Sigmoid colon (tissue), 7 donors: ENCODE results near the gene PARL. TPM values are rescaled to one million over a fixed set of nuclear protein-coding genes. Genes with fewer than 3 reads are reported as not detected.

Experiments
- DNase-seq: peaks from one replicate; pipeline ENCODE4 v3.0.0-alpha.2; 2019
- H3K27ac ChIP-seq, 4 donors: fragments of 200-600 bp; sonication (generic); one replicate each; pipeline ENCODE4 v1.5.1; 2016 to 2019; ENCODE audit warnings: mild to moderate bottlenecking in 1 of 4
- H3K27me3 ChIP-seq, 3 donors: fragments of 200-600 bp; sonication (generic); one replicate each; pipeline ENCODE4 v1.5.1; 2019; ENCODE audit warnings: mild to moderate bottlenecking in 1 of 3
- H3K36me3 ChIP-seq, 4 donors: fragments of 200-600 bp; sonication (generic); one replicate each; pipeline ENCODE4 v1.5.1; 2016 to 2019
- H3K4me1 ChIP-seq, 4 donors: fragments of 200-600 bp; sonication (generic); one replicate each; pipeline ENCODE4 v1.5.1; 2017 to 2019
- H3K4me3 ChIP-seq, 4 donors: fragments of 200-600 bp; sonication (generic); one replicate each; pipeline ENCODE4 v1.5.1; 2017 to 2019; ENCODE audit warnings: mild to moderate bottlenecking in 2 of 4, moderate library complexity in 1 of 4
- H3K9me3 ChIP-seq, 4 donors: fragments of 200-600 bp in 3 of 4; sonication (generic) in 3 of 4; one replicate each; pipeline versions ENCODE4 v1.5.1 to v1.6.1; 2013 to 2019
- EP300 ChIP-seq, 4 donors: sonication (generic); formaldehyde crosslinking; IDR thresholded peaks; one replicate each; pipeline ENCODE4 v1.6.1; 2017; ENCODE audit warnings: antibody characterized with exemption in 4 of 4
- POLR2A ChIP-seq, 2 donors: fragments of 450-650 bp; IDR thresholded peaks; one replicate each; pipeline ENCODE4 v1.6.1; 2016; ENCODE audit warnings: antibody characterized with exemption in 2 of 2, mild to moderate bottlenecking in 2 of 2, moderate library complexity in 2 of 2
- POLR2AphosphoS5 ChIP-seq, 4 donors: sonication (generic); formaldehyde crosslinking; IDR thresholded peaks; one replicate each; pipeline ENCODE4 v1.6.1; 2017; ENCODE audit warnings: antibody characterized with exemption in 4 of 4
- WGBS, 2 donors: extraction: QIAGEN DNeasy Blood & Tissue Kit; methylation state at CpG; one replicate each; pipeline ENCODE4 v1.1.7; 2013; 5-methylcytosine and 5-hydroxymethylcytosine counted together
- intact Hi-C: fragments of 100-400 bp; cut with DNase I; formaldehyde crosslinking; loops from one replicate; pipeline ENCODE4 v1.15.1; 2023
- polyA plus RNA-seq, 3 donors: library from polyadenylated mRNA; stranded (reverse); fragments of 200-250 nt; gene quantifications; one replicate each; pipeline ENCODE4 v1.2.3, GENCODE V29; 2013
- total RNA-seq, 4 donors: library from RNA; depleted of rRNA; stranded (reverse); fragments of >200 nt; gene quantifications; one replicate each; pipeline ENCODE4 v1.1.0, GENCODE V29; 2016
- TF ChIP-seq, protein P1 (sequence below), 4 experiments: fragments of 450-650 bp in 3 of 4; fragments of 200-600 bp in 1 of 4; IDR thresholded peaks; one replicate each; pipeline ENCODE4 v1.5.1; 2016 to 2019; ENCODE audit warnings: antibody characterized with exemption in 4 of 4, mild to moderate bottlenecking in 3 of 4, moderate library complexity in 2 of 4
- donor health status: healthy with polysubstance abuse.
- donor health status: Bipolar disorder and iron deficiency.
- donor health status: healthy.

PARL gene
- total and polyA plus RNA-seq, 7 donors = 52.1 to 87.9 (median 58.3) TPM

DNA sequence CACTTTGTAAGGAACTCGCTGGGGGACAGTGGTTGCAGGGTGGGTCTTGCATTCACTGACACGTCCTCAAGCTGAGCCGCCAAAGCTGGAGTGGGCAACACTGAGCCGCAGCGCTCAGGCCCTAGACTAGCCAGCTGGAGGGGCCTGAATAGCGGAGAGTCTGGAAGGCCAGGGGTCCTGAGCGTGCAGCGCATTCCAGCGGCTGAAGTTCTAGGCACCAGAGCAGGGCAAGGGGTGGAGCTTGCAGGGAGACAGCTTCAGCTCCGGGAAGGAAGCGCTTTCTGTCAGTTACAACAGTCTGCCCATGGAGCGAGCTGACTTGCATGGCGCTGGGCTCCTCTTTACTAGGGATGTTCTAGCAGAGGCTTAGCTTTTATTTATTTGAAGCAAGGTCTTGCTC, 62.0 kb downstream of the PARL start:
- Histone ChIP-seq H3K4me3 (no peak overlapping the region), H3K4me1 (peaks cover 0 to 18% (median 13%) of the 10 kb centered on the region in 4 donors), H3K27ac (no peak overlapping the region), H3K9me3 (no peaks in the 10 kb centered on the region), H3K36me3 (no peaks in the 10 kb centered on the region), H3K27me3 (no peaks in the 10 kb centered on the region)
- TF ChIP-seq POLR2AphosphoS5 (IDR thresholded peaks at IDR 0.05) (no peak), POLR2A (IDR thresholded peaks at IDR 0.05) (no peak), EP300 (IDR thresholded peaks at IDR 0.05) (no peak)
- TF ChIP-seq, protein P1, sequence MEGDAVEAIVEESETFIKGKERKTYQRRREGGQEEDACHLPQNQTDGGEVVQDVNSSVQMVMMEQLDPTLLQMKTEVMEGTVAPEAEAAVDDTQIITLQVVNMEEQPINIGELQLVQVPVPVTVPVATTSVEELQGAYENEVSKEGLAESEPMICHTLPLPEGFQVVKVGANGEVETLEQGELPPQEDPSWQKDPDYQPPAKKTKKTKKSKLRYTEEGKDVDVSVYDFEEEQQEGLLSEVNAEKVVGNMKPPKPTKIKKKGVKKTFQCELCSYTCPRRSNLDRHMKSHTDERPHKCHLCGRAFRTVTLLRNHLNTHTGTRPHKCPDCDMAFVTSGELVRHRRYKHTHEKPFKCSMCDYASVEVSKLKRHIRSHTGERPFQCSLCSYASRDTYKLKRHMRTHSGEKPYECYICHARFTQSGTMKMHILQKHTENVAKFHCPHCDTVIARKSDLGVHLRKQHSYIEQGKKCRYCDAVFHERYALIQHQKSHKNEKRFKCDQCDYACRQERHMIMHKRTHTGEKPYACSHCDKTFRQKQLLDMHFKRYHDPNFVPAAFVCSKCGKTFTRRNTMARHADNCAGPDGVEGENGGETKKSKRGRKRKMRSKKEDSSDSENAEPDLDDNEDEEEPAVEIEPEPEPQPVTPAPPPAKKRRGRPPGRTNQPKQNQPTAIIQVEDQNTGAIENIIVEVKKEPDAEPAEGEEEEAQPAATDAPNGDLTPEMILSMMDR (IDR thresholded peaks at IDR 0.05) = no peak
- no peak for DNase-seq
- WGBS, 2 donors = 92 to 97% methylated on average over 13 of the region's 13 CpGs
- intact Hi-C loops = no loop called here

DNA sequence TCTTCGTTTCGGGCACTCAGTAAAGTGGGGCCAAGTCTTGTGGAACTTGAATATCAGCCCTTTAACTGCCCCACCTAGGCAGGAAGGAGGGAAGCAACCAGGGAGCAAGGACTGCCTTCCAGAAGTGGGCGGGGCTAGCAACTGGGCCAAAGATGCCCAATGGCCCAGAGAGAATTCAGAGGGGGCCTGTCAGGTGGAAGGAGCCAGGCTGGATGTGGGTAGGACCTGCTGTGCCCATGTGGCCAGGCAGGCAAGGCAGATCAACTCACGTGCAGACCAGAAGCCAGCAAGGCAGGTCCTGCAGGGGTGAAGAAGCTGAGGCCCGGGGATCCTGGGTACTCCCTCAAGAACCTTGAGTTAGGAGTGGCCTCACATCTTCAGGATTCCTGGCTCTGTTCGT, 64.8 kb downstream of the PARL start:
- no peak for DNase-seq
- no peak overlapping the region for H3K4me3 ChIP-seq
- WGBS, 2 donors = 87 to 91% methylated on average over 6 of the region's 6 CpGs
- TF ChIP-seq, protein P1 (IDR thresholded peaks at IDR 0.05) = no peak
- TF ChIP-seq EP300 (IDR thresholded peaks at IDR 0.05) (no peak), POLR2A (IDR thresholded peaks at IDR 0.05) (no peak), POLR2AphosphoS5 (IDR thresholded peaks at IDR 0.05) (no peak)
- no peak overlapping the region for H3K27ac ChIP-seq
- H3K36me3 ChIP-seq = peaks cover 0 to 12% (median 0%) of the 10 kb centered on the region in 4 donors
- H3K9me3 ChIP-seq = no peaks in the 10 kb centered on the region
- H3K4me1 ChIP-seq = peaks cover 0 to 8% (median 7%) of the 10 kb centered on the region in 4 donors
- H3K27me3 ChIP-seq = no peaks in the 10 kb centered on the region
- intact Hi-C loops = no loop called here

DNA sequence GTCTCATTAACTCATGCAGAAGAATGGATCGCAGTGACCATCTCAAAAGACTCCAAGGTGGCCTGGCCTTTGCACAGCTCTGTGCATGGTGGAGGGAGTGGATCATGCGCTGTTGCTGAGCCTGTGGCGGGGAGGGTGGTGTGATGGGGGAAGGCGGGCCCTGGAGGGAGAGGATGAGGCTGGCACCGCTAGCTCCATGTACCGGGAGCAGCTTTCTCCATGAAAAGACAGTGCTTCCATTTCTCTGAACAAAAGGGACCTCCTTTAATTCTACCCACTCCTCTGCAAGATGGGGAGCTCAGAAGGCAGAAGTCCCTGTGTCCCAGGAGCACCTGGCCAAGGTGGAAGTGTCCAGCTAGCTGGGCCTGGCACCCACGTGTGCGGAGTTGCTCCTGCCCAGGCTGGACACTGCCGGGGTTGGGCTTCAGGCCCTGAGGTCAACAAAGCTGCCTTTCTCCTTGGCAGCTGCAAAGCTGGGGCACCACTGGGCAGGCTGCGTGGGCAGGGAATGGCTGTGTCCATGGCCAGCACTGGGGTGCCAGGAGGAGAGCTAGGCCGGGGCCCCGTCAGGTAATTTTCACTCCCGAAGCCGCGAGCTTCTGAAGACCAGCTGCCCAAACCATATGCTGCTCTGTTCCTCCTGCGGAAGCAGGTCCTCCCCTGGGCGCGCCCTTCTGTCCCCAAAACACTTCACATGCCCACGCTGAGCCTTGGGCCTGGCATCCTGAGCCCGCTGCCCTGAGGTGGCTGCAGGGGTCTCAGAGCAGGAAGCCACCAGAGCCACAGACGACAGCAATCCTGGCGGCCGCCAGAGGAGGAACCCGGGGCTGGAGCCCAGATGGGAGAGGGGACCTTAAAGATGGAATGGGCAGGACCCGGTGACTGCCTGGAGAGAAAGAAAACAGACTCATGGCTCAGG, 65.7 kb downstream of the PARL start:
- H3K4me3 ChIP-seq = no peak overlapping the region
- no peaks in the 10 kb centered on the region for H3K27me3 ChIP-seq
- DNase-seq = no peak
- TF ChIP-seq POLR2A (IDR thresholded peaks at IDR 0.05) (no peak), EP300 (IDR thresholded peaks at IDR 0.05) (no peak), POLR2AphosphoS5 (IDR thresholded peaks at IDR 0.05) (no peak)
- TF ChIP-seq, protein P1 (IDR thresholded peaks at IDR 0.05) = no peak
- H3K36me3 ChIP-seq = peaks cover 0 to 12% (median 0%) of the 10 kb centered on the region in 4 donors
- no peaks in the 10 kb centered on the region for H3K9me3 ChIP-seq
- H3K27ac ChIP-seq = no peak overlapping the region
- intact Hi-C loops = no loop called here
- no peaks in the 10 kb centered on the region for H3K4me1 ChIP-seq
- 91 to 95% methylated on average over 25 of the region's 25 CpGs for WGBS, 2 donors

DNA sequence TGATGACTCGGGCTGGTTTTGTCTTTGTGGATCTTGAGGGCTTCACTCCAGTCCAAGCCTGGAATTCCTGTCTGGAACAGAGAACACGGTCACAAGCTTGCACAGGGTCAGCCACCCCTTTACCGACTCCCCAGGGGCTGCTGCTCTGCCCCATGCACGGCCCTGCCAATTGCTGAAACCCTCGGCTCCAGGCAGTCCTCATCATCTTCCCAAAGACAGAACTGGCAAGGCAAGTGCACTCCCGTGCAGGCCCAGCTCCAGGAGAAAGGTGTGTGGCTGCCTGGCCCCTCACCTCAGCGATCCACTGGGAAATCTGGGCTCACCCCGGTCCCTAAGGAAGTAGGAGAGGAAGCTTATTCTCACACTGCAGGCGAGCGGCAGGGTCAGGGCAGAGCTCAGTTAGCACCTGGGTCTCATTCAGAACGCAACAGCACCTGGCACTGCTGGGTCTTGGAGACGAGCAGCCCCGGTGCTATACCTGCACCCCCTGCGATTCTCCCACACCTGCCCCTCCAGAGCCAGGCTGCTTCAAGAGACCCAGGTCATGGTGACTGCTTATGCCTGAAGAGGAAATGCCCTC, 66.5 kb downstream of the PARL start:
- no peak for DNase-seq
- no peak overlapping the region for H3K4me3 ChIP-seq
- no peak overlapping the region for H3K27ac ChIP-seq
- H3K4me1 ChIP-seq = no peaks in the 10 kb centered on the region
- TF ChIP-seq, protein P1 (IDR thresholded peaks at IDR 0.05) = no peak
- TF ChIP-seq EP300 (IDR thresholded peaks at IDR 0.05) = no peak
- TF ChIP-seq POLR2AphosphoS5 (IDR thresholded peaks at IDR 0.05) = no peak
- no peak for TF ChIP-seq POLR2A (IDR thresholded peaks at IDR 0.05)
- intact Hi-C loops = no loop called here
- 91 to 93% methylated on average over 14 of the region's 14 CpGs for WGBS, 2 donors
- H3K27me3 ChIP-seq = no peaks in the 10 kb centered on the region
- peaks cover 0 to 12% (median 0%) of the 10 kb centered on the region in 4 donors for H3K36me3 ChIP-seq
- H3K9me3 ChIP-seq = no peaks in the 10 kb centered on the region
